ENCODE results near the gene ARID5B.

The ARID5B gene

GRCh38 chr10:62077330-62078015 lies 176.0 kb downstream of the ARID5B start:
- DNase-seq (ENCODE audit: low read depth in 3 of 3) = no peak

- DNase-seq (ENCODE audit: low read depth in 3 of 3) = no peak
Measured at GRCh38 chr10:62079885-62080559, 178.5 kb downstream of the ARID5B start.

- no peak for DNase-seq (ENCODE audit: low read depth in 3 of 3)
Measured at GRCh38 chr10:62080905-62081304, 179.4 kb downstream of the ARID5B start.

- no peak for DNase-seq (ENCODE audit: low read depth in 3 of 3)
Measured at GRCh38 chr10:62081341-62082270, 180.1 kb downstream of the ARID5B start.

- no peak for DNase-seq (ENCODE audit: low read depth in 3 of 3)
Measured at GRCh38 chr10:62082271-62082656, 180.8 kb downstream of the ARID5B start.

- no peak for DNase-seq (ENCODE audit: low read depth in 3 of 3)
Measured at GRCh38 chr10:62082729-62083411, 181.4 kb downstream of the ARID5B start.

GRCh38 chr10:62083412-62084267 lies 182.1 kb downstream of the ARID5B start:
- no peak for DNase-seq (ENCODE audit: low read depth in 3 of 3)

- no peak for DNase-seq (ENCODE audit: low read depth in 3 of 3)
Measured at GRCh38 chr10:62084451-62084850, 183.0 kb downstream of the ARID5B start.

- no peak for DNase-seq (ENCODE audit: low read depth in 3 of 3)
Measured at GRCh38 chr10:62085404-62085803, 183.9 kb downstream of the ARID5B start.

- no peak for DNase-seq (ENCODE audit: low read depth in 3 of 3)
Measured at GRCh38 chr10:62085821-62086220, 184.3 kb downstream of the ARID5B start.

GRCh38 chr10:62087329-62087728 lies 185.8 kb downstream of the ARID5B start:
- no peak for DNase-seq (ENCODE audit: low read depth in 3 of 3)

GRCh38 chr10:62088786-62089185 lies 187.3 kb downstream of the ARID5B start:
- no peak for DNase-seq (ENCODE audit: low read depth in 3 of 3)

GRCh38 chr10:62092301-62093030 lies 191.0 kb downstream of the ARID5B start:
- DNase-seq (ENCODE audit: low read depth in 3 of 3) = no peak

- DNase-seq (ENCODE audit: low read depth in 3 of 3) = no peak
Measured at GRCh38 chr10:62093863-62094291, 192.4 kb downstream of the ARID5B start.

- no peak for DNase-seq (ENCODE audit: low read depth in 3 of 3)
Measured at GRCh38 chr10:62095181-62096122, 194.0 kb downstream of the ARID5B start.

GRCh38 chr10:62096256-62096933 lies 194.9 kb downstream of the ARID5B start:
- DNase-seq (ENCODE audit: low read depth in 3 of 3) = no peak

- no peak for DNase-seq (ENCODE audit: low read depth in 3 of 3)
Measured at GRCh38 chr10:62098278-62099121, 197.0 kb downstream of the ARID5B start.

Measured in stimulated activated CD4-positive, alpha-beta T cell treated with anti-CD3 and anti-CD28 coated beads, TNF-alpha, amount 100 ng/mL, for 4 hours (primary cell).